ENCODE data around the gene SLC22A14. TPM values are rescaled to one million over a fixed set of nuclear protein-coding genes. Genes with fewer than 3 reads are reported as not detected.

Gene SLC22A14
- total and polyA plus RNA-seq, 10 of the 15 experiments (the other 5 are each of a cell fraction or from before 2014, with no cell fraction given) = not detected

DNA sequence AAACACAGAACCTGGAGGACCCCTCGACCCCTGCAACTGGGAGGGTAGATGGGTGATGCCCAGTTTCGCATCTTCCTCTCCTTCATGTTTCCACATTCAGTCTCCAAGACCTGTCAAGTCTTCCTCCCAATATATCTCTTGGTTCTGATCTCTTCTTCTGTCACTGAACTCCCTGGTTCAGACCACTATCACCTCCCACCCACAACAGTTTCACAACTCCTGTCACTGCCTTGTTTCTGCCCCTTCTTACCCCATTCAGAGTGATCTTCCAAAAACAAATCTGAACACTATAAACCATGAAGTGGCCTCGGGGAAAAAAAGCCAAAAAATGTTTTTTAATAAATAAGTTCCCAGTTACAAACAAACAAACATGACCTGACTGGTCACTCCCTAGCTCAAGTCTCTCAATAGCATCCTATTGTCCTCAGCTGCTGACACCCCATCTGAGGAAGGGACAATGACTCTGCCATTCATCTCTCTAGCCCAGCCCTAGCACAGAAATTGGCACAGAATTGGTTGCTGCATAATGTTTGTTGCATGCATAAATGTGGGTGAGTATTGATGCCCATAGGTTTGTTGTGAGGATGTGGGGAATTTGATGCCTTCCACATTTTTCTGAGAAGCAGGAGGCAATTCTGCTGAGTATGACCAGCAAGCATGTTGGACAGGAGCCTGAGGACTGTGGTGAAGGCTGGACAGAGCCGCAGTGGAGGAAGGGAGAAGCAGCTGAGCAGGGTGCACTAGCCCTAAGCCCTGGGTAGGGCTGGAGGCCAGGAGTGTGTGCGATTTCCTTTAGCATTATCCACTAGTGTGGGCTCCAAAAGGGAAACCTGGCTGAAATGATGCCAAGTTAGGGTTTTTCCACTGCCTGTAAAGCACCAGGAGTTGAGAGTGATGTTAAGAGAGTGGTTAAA lies 52.3 kb downstream of the SLC22A14 start (continued):
- no peak for TF ChIP-seq CREB1 (IDR thresholded peaks at IDR 0.05; ENCODE audit: low read depth)

DNA sequence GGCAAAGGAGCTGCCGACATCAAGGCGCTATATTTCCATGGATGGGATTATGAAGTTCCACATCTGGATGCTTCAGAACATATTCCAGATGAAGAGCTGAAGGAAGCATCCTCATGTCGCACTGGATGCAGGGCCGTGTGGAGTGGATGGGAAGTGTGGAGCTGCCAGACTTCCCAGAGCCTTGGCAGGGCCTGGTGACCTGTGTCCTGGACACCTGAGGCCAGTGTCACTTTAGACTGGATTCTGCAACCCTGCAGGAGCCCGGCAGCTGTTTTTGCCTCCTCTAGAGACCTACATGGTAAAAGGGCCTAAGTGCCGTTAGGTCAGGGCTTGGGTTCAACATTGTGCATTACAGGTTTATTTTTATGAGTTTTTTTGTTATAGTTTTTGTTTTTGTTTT lies 53.2 kb downstream of the SLC22A14 start:
- no peaks in the 10 kb centered on the region for H3K36me3 ChIP-seq (ENCODE audit: control insufficient read depth in 2 of 2, insufficient read depth in 2 of 2, low read length in 1 of 2)
- no peak overlapping the region for H3K4me3 ChIP-seq
- intact Hi-C loops (cut with micrococcal nuclease; ENCODE audit: unreplicated experiment) (no loop called here), in situ Hi-C loops (cut with MboI) (no loop called here)
- no peak overlapping the region for H3K4me2 ChIP-seq (ENCODE audit: control insufficient read depth, insufficient read depth)
- no peaks in the 10 kb centered on the region; a peak in 1 of 4 replicates for H3K27me3 ChIP-seq (replicated peaks in 1 of 2; ENCODE audit: control insufficient read depth in 2 of 2, insufficient read depth in 2 of 2, low read length in 1 of 2)
- no peaks in the 10 kb centered on the region for H4K20me1 ChIP-seq (ENCODE audit: control insufficient read depth, insufficient read depth)
- no peaks in the 10 kb centered on the region for H3K9me3 ChIP-seq (replicated peaks; ENCODE audit: control insufficient read depth, insufficient read depth, low read length)
- ChIA-PET SMC1A (ENCODE audit: uncharacterized antibody, unreplicated experiment) (interaction anchor here (1.2 kb wide), 1 partner anchor 9 kb away, joined by 3 read pairs; no protein-coding TSS in a partner anchor), RAD21 (ENCODE audit: unreplicated experiment) (no interaction called here), CTCF (no interaction called here), POLR2A (no interaction called here)
- FAIRE-seq (no peak), DNase-seq (ENCODE audit: low read depth, low spot score) (no peak), ATAC-seq (no peak)
- H3K9ac ChIP-seq (ENCODE audit: control insufficient read depth, insufficient read depth, low read length) = no peak overlapping the region
- H3K4me1 ChIP-seq (ENCODE audit: control insufficient read depth, insufficient read depth, low read length) = no peaks in the 10 kb centered on the region
- 67% methylated on average over 6 of the region's 6 CpGs for WGBS (ENCODE audit: insufficient coverage, insufficient replicate concordance, low lambda C conversion rate, missing lambda C conversion rate)
- H3K79me2 ChIP-seq (ENCODE audit: control insufficient read depth, insufficient read depth, low read length) = no peaks in the 10 kb centered on the region
- TF ChIP-seq PAX8 (IDR thresholded peaks at IDR 0.05) (no peak), NBN (IDR thresholded peaks at IDR 0.05) (no peak), YBX1 (IDR thresholded peaks at IDR 0.05) (no peak), IRF4 (IDR thresholded peaks at IDR 0.05; ENCODE audit: low read depth, low read length) (no peak), EP300 (IDR thresholded peaks at IDR 0.05; ENCODE audit: borderline replicate concordance in 1 of 2, control insufficient read depth in 1 of 2, low read depth in 2 of 2, low read length in 2 of 2) (no peak), EZH2 (IDR thresholded peaks at IDR 0.05; ENCODE audit: borderline replicate concordance, control insufficient read depth, low read depth, low read length) (no peak), BMI1 (IDR thresholded peaks at IDR 0.05; ENCODE audit: borderline replicate concordance) (no peak), WRNIP1 (IDR thresholded peaks at IDR 0.05; ENCODE audit: borderline replicate concordance, low read depth, low read length) (no peak), POLR2A (IDR thresholded peaks at IDR 0.05; ENCODE audit: low read depth, low read length) (no peak)
- TF ChIP-seq, protein P1, sequence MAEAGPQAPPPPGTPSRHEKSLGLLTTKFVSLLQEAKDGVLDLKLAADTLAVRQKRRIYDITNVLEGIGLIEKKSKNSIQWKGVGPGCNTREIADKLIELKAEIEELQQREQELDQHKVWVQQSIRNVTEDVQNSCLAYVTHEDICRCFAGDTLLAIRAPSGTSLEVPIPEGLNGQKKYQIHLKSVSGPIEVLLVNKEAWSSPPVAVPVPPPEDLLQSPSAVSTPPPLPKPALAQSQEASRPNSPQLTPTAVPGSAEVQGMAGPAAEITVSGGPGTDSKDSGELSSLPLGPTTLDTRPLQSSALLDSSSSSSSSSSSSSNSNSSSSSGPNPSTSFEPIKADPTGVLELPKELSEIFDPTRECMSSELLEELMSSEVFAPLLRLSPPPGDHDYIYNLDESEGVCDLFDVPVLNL (IDR thresholded peaks at IDR 0.05; ENCODE audit: low read depth, low read length) = no peak
- TF ChIP-seq, protein P2, sequence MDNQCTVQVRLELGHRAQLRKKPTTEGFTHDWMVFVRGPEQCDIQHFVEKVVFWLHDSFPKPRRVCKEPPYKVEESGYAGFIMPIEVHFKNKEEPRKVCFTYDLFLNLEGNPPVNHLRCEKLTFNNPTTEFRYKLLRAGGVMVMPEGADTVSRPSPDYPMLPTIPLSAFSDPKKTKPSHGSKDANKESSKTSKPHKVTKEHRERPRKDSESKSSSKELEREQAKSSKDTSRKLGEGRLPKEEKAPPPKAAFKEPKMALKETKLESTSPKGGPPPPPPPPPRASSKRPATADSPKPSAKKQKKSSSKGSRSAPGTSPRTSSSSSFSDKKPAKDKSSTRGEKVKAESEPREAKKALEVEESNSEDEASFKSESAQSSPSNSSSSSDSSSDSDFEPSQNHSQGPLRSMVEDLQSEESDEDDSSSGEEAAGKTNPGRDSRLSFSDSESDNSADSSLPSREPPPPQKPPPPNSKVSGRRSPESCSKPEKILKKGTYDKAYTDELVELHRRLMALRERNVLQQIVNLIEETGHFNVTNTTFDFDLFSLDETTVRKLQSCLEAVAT (IDR thresholded peaks at IDR 0.05) = no peak
- no TSS peak for BruUV-seq (replicated peaks)
- no peak overlapping the region for H3K27ac ChIP-seq (ENCODE audit: control insufficient read depth, insufficient read depth)
- no peak overlapping the region for H2AFZ ChIP-seq (ENCODE audit: control insufficient read depth, low read depth, low read length)
